KMS-11 (cell line): ENCODE data around the gene TMEM253.

Experiments
- H2AFZ ChIP-seq: fragments of 200-600 bp; sonication (generic); 2 replicates; pipeline ENCODE4 v1.6.1; 2016; ENCODE audit warnings: antibody characterized with exemption, mixed run types, low read depth
- H3K27ac ChIP-seq: fragments of 200-600 bp; sonication (generic); 2 replicates; pipeline ENCODE4 v1.6.1; 2016; ENCODE audit warnings: mild to moderate bottlenecking, mixed run types
- H3K27me3 ChIP-seq: fragments of 200-600 bp; sonication (generic); 2 replicates; pipeline ENCODE4 v1.6.1; 2017; ENCODE audit warnings: mild to moderate bottlenecking, low read depth, mixed run types, moderate library complexity; ENCODE audit not compliant: insufficient read depth
- H3K36me3 ChIP-seq: fragments of 200-600 bp; sonication (generic); 2 replicates; pipeline ENCODE4 v1.6.1; 2017; ENCODE audit warnings: mild to moderate bottlenecking, mixed run types; ENCODE audit not compliant: insufficient read depth
- H3K4me1 ChIP-seq: fragments of 200-600 bp; sonication (generic); 2 replicates; pipeline ENCODE4 v1.6.1; 2016; ENCODE audit warnings: mild to moderate bottlenecking, low read depth, mixed run types; ENCODE audit not compliant: poor library complexity, severe bottlenecking
- H3K4me2 ChIP-seq: fragments of 200-600 bp; sonication (generic); 2 replicates; pipeline ENCODE4 v1.7.0; 2016; ENCODE audit warnings: mild to moderate bottlenecking, mixed run types
- H3K4me3 ChIP-seq: fragments of 200-600 bp; sonication (generic); IDR thresholded peaks from 2 replicates; pipeline ENCODE4 v1.6.1; 2017; ENCODE audit warnings: low read depth, low read length, mixed read lengths; ENCODE audit not compliant: insufficient read depth
- H3K79me2 ChIP-seq: fragments of 200-600 bp; sonication (generic); 2 replicates; pipeline ENCODE4 v1.6.1; 2016; ENCODE audit warnings: low read depth, mixed run types; ENCODE audit not compliant: insufficient read depth
- H3K9ac ChIP-seq: fragments of 200-600 bp; sonication (generic); 2 replicates; pipeline ENCODE4 v1.6.1; 2016; ENCODE audit warnings: mild to moderate bottlenecking, mixed run types
- H4K20me1 ChIP-seq: fragments of 200-600 bp; sonication (generic); 2 replicates; pipeline ENCODE4 v1.6.1; 2016; ENCODE audit warnings: mild to moderate bottlenecking, mixed run types; ENCODE audit not compliant: insufficient read depth
- TF ChIP-seq, protein P1 (sequence below): fragments of 200-600 bp; sonication (generic); conservative IDR thresholded peaks from 2 replicates; pipeline ENCODE4 v1.6.1; 2017; ENCODE audit warnings: low read depth, mild to moderate bottlenecking, antibody characterized with exemption, low read length, moderate library complexity, mixed read lengths

Gene TMEM253

DNA sequence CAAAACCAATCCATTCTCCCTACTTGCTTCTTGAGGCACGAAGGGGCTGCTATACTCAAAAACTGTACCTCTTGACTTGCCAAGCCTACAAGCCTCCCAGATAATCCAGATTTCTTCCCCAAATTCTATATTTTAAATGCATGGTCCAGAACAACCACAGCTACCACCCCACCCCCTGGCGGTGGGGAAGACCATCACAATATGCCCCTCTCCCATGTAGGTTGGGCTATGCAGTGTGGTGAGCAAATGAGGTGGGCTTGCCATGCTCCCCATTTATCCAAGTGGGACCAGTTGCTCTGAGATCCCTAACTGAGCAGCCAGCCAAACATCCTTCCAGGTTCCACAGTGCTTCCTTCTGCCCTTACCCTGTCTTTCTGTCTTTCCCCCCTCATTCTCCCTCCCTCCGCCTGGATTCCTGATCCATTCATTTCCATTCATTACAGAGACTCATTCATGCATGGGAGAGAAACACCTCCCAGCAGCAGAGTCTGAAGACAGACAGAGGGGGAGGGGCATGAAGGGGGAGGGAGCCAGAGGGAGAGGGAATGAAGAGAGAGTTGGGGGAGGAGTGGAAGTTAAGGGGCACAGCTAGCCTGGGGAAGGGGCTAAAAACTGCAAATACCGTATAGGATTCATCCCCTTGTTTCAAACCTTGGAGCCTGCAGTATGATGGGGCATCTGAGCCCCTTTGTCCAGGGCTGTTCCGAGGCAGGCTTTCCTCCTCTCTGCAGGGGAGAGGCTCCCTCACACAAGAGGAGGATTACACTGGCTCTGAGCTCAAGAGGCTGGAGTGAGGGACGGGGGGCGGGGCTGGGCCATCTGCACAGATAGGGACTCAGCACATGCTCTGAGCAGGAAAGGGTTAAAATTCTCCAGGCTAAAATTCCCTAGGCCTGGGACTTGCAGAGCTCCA lies 6.8 kb upstream of the TMEM253 start:
- H2AFZ ChIP-seq: no peak overlapping the region
- H3K9ac ChIP-seq: no peak overlapping the region
- no peak overlapping the region for H3K4me2 ChIP-seq
- no peak overlapping the region for H3K4me3 ChIP-seq
- H3K79me2 ChIP-seq: no peaks in the 10 kb centered on the region
- no peaks in the 10 kb centered on the region for H4K20me1 ChIP-seq
- H3K27me3 ChIP-seq: no peaks in the 10 kb centered on the region
- H3K27ac ChIP-seq: no peak overlapping the region
- TF ChIP-seq, protein P1, sequence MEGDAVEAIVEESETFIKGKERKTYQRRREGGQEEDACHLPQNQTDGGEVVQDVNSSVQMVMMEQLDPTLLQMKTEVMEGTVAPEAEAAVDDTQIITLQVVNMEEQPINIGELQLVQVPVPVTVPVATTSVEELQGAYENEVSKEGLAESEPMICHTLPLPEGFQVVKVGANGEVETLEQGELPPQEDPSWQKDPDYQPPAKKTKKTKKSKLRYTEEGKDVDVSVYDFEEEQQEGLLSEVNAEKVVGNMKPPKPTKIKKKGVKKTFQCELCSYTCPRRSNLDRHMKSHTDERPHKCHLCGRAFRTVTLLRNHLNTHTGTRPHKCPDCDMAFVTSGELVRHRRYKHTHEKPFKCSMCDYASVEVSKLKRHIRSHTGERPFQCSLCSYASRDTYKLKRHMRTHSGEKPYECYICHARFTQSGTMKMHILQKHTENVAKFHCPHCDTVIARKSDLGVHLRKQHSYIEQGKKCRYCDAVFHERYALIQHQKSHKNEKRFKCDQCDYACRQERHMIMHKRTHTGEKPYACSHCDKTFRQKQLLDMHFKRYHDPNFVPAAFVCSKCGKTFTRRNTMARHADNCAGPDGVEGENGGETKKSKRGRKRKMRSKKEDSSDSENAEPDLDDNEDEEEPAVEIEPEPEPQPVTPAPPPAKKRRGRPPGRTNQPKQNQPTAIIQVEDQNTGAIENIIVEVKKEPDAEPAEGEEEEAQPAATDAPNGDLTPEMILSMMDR: no peak
- H3K4me1 ChIP-seq: no peaks in the 10 kb centered on the region
- H3K36me3 ChIP-seq: no peaks in the 10 kb centered on the region

DNA sequence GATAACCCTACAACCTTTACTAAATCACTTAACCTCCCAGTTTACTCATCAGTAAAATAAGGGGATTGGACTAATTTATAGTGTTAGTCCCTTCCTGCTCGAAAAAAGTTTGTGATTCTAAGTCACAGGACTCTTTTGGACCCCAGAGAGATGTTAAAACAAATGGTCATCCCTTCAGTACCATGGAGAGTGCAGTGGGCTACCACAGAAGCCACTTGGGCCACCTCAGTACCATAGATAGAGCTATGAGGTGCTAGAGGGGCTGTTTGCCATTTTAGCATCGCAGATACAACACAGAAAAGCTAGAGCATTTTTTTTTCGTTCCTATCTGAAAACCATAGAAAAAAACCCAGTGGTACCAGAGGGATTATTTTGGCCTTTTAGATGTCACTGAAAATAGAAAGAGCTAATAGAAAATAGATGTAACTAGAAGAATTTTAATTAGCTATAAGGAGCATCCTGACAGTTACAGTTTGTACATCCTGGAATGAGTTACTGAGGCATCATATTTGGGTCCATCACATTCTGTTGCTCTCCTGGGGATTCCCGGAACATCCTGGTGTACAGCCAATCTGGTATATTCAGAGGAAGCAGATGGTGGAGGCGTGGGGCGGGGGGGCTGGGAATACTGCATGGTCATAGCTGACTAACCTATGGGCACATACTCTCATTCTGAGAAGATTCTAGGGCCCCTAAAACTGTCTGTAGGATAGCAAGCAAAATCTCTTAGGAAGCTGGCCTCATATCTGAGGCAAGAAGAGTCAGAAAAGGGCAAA lies 5.2 kb upstream of the TMEM253 start:
- Histone ChIP-seq H3K27ac (no peak overlapping the region), H3K4me3 (no peak overlapping the region), H3K4me2 (no peak overlapping the region)

DNA sequence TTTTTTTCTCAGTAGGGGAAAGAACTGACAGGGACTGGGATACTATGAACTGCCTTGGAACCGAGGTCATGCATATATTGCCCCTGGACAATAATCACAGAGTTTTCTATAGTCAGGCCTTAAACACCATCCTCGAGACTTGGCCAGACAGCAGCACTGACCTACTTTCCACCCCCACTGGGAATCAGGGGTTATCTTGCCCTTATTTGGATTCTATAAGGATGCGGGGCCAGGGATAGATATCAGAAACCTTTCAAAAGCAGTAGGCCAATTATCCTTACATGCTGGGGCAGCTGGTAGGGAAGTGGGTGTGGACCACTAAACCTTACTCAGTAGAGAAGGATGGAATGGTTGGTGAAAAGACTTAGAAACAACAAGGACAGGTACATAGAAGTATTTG lies 4.4 kb upstream of the TMEM253 start:
- H3K4me1 ChIP-seq: peaks cover 10% of the 10 kb centered on the region
- H3K9ac ChIP-seq: no peak overlapping the region
- no peak overlapping the region for H3K4me3 ChIP-seq
- H3K36me3 ChIP-seq: no peaks in the 10 kb centered on the region
- H4K20me1 ChIP-seq: no peaks in the 10 kb centered on the region
- TF ChIP-seq, protein P1: no peak
- no peak overlapping the region for H3K27ac ChIP-seq
- no peaks in the 10 kb centered on the region for H3K27me3 ChIP-seq
- H3K4me2 ChIP-seq: no peak overlapping the region
- no peak overlapping the region for H2AFZ ChIP-seq
- H3K79me2 ChIP-seq: no peaks in the 10 kb centered on the region

More for the DNA sequence above, 5.2 kb upstream of the TMEM253 start:
- no peaks in the 10 kb centered on the region for H3K36me3 ChIP-seq
- H3K9ac ChIP-seq: no peak overlapping the region
- TF ChIP-seq, protein P1: no peak
- H4K20me1 ChIP-seq: no peaks in the 10 kb centered on the region
- no peaks in the 10 kb centered on the region for H3K79me2 ChIP-seq
- H3K27me3 ChIP-seq: no peaks in the 10 kb centered on the region
- H3K4me1 ChIP-seq: peaks cover 10% of the 10 kb centered on the region
- H2AFZ ChIP-seq: no peak overlapping the region

DNA sequence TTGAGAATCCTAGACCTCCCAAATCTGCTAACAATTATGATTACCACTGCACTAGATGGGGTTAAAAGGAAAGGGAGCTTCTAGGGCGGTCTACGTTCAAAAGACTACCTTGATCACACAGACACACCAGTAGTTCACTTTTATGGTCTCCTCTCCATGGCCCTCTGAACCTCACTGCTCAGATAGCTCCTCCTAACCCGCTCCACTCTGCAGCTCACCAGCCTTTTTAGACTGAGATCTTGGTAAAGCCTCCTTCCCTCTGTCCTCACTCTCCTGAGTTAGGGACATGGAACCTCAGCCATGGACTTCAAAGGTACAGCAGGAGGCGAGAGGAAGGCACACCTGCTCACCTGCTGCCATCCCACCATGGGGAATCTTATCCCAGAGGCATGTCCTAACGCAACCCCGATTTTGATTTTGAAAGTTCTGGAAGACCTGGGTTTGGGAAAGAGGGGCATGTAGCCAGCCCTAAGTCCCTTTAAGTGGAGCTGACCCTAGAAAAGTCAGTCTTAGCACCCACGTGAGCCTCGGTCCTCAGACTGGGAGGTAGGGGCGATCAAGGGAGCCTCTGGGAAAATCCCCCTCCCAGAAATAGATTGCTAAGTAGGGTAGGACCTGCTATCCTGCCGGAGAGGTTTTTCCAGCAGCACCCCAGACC lies 3.8 kb upstream of the TMEM253 start:
- H3K4me1 ChIP-seq: peaks cover 11% of the 10 kb centered on the region
- H3K36me3 ChIP-seq: no peaks in the 10 kb centered on the region
- no peak overlapping the region for H3K4me3 ChIP-seq
- TF ChIP-seq, protein P1: no peak
- H4K20me1 ChIP-seq: no peaks in the 10 kb centered on the region
- no peak overlapping the region for H2AFZ ChIP-seq
- no peaks in the 10 kb centered on the region for H3K79me2 ChIP-seq
- H3K27me3 ChIP-seq: no peaks in the 10 kb centered on the region
- H3K9ac ChIP-seq: no peak overlapping the region
- no peak overlapping the region for H3K27ac ChIP-seq
- no peak overlapping the region for H3K4me2 ChIP-seq
